IgD-negative memory B cell (primary cell): ENCODE data around the gene MRLN. TPM values are rescaled to one million over a fixed set of nuclear protein-coding genes. Genes with fewer than 3 reads are reported as not detected.
A peak's percentile ranks its signal among the peaks of the same experiment; 100 is the strongest.
"Not testable (repeated sequence)": the region's sequence is repeated elsewhere in the genome, so short reads cannot be mapped to it uniquely, and the experiment has no call there.

Experiments
- H3K27ac Mint-ChIP-seq, 3 donors: one replicate each; pipeline ENCODE4 v1.8.0; 2020 to 2022; ENCODE audit warnings: mild to moderate bottlenecking in 3 of 3, mixed read lengths in 3 of 3, moderate library complexity in 1 of 3
- H3K27me3 Mint-ChIP-seq: one replicate; pipeline ENCODE4 v1.8.0; 2021; ENCODE audit warnings: mixed read lengths
- H3K36me3 Mint-ChIP-seq: one replicate; pipeline ENCODE4 v1.8.0; 2020; ENCODE audit warnings: mild to moderate bottlenecking, mixed read lengths
- H3K4me1 Mint-ChIP-seq, 3 donors: one replicate each; pipeline ENCODE4 v1.8.0; 2020 to 2022; ENCODE audit warnings: mixed read lengths in 3 of 3, mild to moderate bottlenecking in 1 of 3
- H3K4me3 Mint-ChIP-seq, 4 donors: one replicate each; pipeline ENCODE4 v1.8.0; 2020 to 2022; ENCODE audit warnings: mild to moderate bottlenecking in 4 of 4, mixed read lengths in 4 of 4, moderate library complexity in 3 of 4
- H3K9me3 Mint-ChIP-seq, 3 donors: one replicate each; pipeline ENCODE4 v1.8.0; 2020 to 2021; ENCODE audit warnings: mixed read lengths in 3 of 3, mild to moderate bottlenecking in 1 of 3
- polyA plus RNA-seq: library from polyadenylated mRNA; unstranded; fragments of 300-500 nt; fragmentation: Illumina TruSeq; gene quantifications from one replicate; pipeline ENCODE4 v1.2.3, GENCODE V29; 2021

MRLN gene
- polyA plus RNA-seq, 1 donor from 2014 or later: not detected

DNA sequence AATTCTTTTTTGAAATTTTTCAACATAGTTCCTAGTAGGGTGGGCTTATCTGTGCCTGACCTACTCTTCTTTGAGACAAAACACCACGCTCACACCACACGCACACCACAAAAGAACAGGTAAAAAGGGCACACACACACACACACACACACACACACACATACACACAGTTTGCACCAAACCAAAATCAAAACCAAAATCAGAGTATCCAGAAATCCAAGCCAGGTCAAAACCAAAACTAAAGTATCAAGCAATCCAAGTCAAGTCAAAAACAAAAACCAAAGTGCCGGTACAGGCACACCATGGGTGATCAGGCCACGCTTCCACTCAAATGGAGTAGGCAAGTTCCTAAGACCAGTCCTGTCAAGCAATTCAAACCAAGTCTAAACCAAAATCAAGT lies 20.4 kb downstream of the MRLN start:
- not testable (repeated sequence) for H3K9me3 Mint-ChIP-seq, H3K4me3 Mint-ChIP-seq, H3K4me1 Mint-ChIP-seq, H3K36me3 Mint-ChIP-seq, H3K27me3 Mint-ChIP-seq, H3K27ac Mint-ChIP-seq

DNA sequence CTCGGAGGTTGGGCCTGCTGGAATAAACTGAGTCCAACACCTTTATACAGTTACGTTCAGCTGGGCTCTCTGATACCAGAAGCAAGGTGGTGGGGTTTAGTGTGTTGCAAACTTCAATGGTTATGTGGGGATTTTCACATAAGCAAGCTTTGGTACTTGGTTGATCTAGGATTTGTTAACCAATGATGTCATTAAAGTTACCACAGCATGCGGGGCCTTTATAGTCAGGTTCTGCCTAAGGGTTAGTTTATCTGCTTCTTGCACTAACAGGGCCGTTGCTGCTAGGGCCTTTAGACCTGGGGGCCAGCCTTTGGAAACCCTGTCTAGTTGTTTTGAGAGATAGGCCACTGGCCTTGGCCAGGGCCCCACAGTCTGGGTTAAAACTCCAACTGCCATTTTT lies 24.1 kb downstream of the MRLN start:
- H3K9me3 Mint-ChIP-seq, H3K27ac Mint-ChIP-seq: not testable (repeated sequence)

DNA sequence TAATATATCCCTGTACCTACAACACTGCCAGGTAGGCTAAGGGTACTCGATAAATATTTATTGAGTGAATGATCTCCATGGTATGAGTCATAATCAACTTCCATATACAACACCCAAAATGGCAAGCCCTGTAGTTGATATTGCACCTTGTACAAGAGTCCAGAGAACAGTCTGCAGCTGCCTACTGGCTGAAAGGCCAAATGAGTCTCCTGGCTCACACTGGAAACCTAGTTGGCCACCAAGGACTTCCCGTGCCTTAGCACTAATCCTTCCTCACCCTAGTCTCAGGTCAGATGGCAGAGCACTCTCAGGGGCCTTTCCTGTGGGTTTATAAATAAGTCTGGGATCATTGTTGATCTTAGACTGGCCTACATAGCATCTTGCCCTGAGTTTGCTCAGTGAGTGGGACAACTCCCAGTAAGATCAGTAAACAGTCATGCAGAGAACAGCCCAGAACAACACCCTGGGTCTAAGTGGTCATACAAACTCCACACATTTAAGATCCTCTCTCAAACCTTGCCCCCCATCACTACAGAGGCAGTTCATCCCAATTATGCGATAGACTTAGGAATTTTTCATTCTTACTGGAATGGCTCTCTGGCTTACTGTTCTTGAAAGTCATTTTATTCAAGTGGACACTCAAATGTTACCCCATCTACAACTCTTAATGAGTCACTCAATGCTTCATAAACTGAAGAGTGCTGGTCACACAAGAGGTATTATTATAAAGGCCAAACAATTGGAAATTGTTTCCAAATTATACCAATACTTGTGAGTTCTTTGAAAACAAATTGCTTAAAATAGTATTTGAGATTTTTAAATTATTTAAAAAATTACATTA lies 28.9 kb downstream of the MRLN start:
- peaks cover 0 to 5% (median 4%) of the 10 kb centered on the region in 3 donors for H3K9me3 Mint-ChIP-seq
- peaks cover 4% of the 10 kb centered on the region for H3K36me3 Mint-ChIP-seq
- H3K4me3 Mint-ChIP-seq: no peak overlapping the region
- no peaks in the 10 kb centered on the region for H3K4me1 Mint-ChIP-seq
- H3K27me3 Mint-ChIP-seq: peaks cover 1% of the 10 kb centered on the region
- no peak overlapping the region for H3K27ac Mint-ChIP-seq

More for the DNA sequence above, 24.1 kb downstream of the MRLN start:
- H3K27me3 Mint-ChIP-seq, H3K36me3 Mint-ChIP-seq, H3K4me1 Mint-ChIP-seq, H3K4me3 Mint-ChIP-seq: not testable (repeated sequence)

DNA sequence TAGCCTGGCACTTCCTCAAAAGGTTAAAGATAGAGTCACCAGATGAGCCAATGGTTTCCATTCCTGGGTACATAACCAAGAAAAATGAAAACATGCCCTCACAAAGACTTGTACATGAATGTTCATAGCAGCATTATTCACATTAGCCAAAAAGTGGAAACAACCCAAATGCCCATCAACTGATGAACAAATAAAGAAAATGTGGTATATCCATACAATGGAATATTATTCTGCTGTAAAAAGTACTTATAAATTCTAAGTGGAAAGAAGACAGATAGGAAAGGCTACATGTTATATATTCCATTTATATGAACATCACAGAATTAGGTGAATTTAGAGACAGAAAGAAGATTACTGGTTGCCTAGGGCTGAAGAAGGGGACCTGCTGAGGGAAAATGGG lies 32.9 kb downstream of the MRLN start:
- Mint-ChIP-seq H3K4me3 (no peak overlapping the region), H3K36me3 (peaks cover 4% of the 10 kb centered on the region), H3K4me1 (no peaks in the 10 kb centered on the region), H3K27ac (no peak overlapping the region), H3K9me3 (peaks cover 0 to 5% (median 4%) of the 10 kb centered on the region in 3 donors), H3K27me3 (no peaks in the 10 kb centered on the region)

DNA sequence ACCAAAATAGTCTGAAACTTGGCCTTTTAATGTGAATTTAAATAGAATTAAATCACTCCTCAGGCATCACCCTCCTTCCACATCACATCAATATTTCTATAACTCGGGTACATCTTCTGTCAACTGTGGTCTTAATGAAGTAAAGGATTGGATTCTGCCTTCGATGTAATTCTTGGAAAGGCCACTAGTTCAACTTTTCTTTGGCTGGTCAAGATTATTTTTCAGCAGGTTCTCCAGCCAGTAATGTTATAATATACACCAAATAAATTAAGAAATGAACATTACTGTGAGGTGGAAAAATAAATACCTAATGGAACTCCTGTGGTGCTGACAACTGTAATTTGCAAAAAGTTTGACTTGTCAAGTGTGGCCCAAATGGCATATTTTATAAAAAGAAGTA lies 33.9 kb downstream of the MRLN start:
- Mint-ChIP-seq H3K36me3 (peaks cover 4% of the 10 kb centered on the region), H3K4me3 (no peak overlapping the region), H3K4me1 (no peaks in the 10 kb centered on the region), H3K27ac (no peak overlapping the region), H3K9me3 (peaks cover 0 to 5% (median 4%) of the 10 kb centered on the region in 3 donors), H3K27me3 (peaks cover 1% of the 10 kb centered on the region)

DNA sequence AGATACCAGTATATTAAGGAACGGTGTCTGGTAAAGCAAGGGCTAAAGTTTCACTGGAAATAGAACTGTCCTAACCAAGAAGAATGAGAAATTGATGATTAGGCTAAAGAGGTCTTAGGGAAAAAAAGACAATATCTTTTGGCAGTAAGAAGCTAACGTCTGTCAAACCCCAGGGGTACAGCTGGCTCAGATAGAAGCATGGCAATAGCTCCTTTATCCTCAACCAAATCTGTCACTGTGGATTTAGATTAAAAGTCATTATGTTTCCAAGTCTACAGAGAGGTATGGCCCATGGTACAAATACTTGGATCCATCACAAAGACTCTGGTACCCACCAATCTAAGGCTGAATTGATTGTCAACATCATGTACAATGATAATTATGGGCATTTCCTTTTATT lies 35.0 kb downstream of the MRLN start:
- peaks cover 1% of the 10 kb centered on the region for H3K27me3 Mint-ChIP-seq
- peaks cover 0 to 5% (median 4%) of the 10 kb centered on the region in 3 donors for H3K9me3 Mint-ChIP-seq
- H3K4me3 Mint-ChIP-seq: no peak overlapping the region
- no peak overlapping the region for H3K27ac Mint-ChIP-seq
- no peaks in the 10 kb centered on the region for H3K4me1 Mint-ChIP-seq
- H3K36me3 Mint-ChIP-seq: no peaks in the 10 kb centered on the region

DNA sequence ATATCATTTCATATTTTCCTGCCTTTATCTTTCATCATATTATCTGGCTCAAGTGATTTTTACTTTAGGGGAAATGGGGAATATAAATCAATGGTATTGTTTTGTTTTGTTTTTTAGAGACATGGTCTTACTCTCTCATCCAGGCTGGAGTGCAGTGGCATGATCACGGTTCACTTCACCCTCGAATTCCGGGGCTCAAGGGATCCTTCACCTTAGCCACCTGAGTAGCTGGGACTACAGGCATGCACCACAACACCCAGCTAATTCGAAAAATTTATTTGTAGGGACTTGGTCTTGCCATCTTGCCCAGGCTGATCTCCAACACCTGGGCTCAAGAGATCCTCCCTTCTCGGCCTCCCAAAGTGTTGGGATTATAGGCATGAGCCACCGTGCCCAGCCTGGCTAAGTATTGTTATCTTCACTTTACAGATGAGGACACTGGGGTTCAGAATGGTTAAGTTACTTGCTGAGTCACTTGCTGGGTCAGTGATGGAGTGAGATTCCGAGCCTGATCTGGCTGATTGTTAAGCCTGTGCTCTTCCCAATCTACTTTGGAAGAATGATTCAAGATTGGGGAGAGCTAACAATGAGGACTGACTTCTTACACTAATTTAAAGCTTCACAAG lies 39.9 kb downstream of the MRLN start:
- peaks cover 0 to 4% (median 0%) of the 10 kb centered on the region in 3 donors for H3K4me1 Mint-ChIP-seq
- no peaks in the 10 kb centered on the region for H3K36me3 Mint-ChIP-seq
- no peaks in the 10 kb centered on the region for H3K9me3 Mint-ChIP-seq
- no peak overlapping the region for H3K4me3 Mint-ChIP-seq
- H3K27ac Mint-ChIP-seq: no peak overlapping the region
- H3K27me3 Mint-ChIP-seq: peaks cover 11% of the 10 kb centered on the region

DNA sequence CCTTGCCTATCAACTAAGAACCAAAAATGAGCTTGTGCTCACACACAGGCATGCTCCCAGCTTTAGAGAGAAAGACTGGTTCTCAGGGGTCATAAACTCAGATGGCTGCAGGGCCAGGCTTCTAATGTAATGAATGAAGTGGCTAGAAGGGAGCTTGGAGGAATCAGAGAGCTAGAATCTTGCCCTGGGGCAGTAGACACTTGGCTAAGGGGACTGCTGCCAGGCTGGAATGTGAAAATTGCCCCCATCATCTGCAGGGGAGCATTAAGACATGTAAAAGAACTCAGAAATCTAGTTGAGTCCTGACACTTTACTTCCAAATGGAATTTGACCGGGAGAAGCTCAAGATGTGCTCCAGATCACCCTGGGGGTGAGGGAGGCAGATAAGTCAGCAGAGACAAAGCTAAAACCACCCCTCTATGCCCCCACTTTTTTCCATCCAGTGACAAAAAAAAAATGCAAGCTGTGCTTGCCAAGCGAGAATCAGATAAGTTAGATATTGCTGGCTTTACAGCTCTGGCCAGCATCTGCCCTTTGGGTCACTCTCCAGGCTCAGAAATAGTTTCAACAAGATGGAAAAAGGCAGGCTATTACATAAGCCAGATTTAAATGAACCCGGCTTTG lies 41.3 kb downstream of the MRLN start:
- Mint-ChIP-seq H3K4me1 (peaks cover 0 to 5% (median 0%) of the 10 kb centered on the region in 3 donors), H3K27me3 (peaks cover 19% of the 10 kb centered on the region), H3K36me3 (no peaks in the 10 kb centered on the region), H3K27ac (no peak overlapping the region), H3K4me3 (no peak overlapping the region), H3K9me3 (no peaks in the 10 kb centered on the region)

DNA sequence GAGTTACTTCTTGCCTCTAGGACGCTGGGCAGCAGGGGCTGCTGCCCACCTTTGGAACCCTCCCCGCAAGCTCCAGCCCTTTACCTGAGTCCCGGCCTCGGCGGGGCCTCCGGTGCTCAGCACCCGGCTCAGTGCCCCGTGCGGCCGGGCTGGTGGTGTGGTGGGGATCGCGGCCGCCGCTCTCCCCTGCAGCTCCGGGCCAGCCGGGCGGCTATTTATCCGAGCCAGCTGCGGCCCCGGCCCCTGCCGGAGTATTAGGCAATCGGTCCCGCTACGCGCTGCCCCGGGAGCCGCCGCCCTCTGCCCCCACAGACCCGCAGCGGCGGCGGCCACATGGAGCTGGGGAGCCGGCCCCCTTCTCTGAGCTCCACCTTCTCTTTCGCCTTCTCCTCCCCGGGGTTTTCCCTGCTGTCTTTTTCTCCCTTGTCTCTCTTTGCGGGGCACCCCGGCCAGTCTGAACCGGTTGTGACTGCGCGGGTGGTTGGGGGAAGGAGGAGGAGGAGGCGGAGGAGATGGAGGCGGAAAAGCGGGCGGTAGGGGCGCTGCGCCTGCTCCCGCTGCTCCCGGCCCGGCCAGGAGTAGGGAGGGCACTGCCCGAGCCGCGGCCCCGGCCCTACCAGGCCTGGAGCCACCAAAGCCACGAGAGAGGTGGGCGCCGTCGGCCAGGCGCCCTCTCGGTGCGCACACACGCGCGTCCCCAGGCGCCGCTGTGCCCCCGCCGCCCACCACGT lies 43.7 kb downstream of the MRLN start, which contains the start of gene SLC16A9:
SLC16A9 (minus strand) TSS at position 456 of the 731 bp plus-strand sequence. CDS start 25,559 bp downstream, outside the sequence.
- Mint-ChIP-seq H3K27me3 (peaks cover 17% of the 10 kb centered on the region), H3K36me3 (no peaks in the 10 kb centered on the region), H3K9me3 (no peaks in the 10 kb centered on the region), H3K27ac (no peak within 1 kb of the TSS), H3K4me1 (peaks cover 0 to 5% (median 0%) of the 10 kb centered on the region in 3 donors), H3K4me3 (peak within 1 kb of the TSS in 3 of 4 donors; percentile 51 to 88 (median 71))

DNA sequence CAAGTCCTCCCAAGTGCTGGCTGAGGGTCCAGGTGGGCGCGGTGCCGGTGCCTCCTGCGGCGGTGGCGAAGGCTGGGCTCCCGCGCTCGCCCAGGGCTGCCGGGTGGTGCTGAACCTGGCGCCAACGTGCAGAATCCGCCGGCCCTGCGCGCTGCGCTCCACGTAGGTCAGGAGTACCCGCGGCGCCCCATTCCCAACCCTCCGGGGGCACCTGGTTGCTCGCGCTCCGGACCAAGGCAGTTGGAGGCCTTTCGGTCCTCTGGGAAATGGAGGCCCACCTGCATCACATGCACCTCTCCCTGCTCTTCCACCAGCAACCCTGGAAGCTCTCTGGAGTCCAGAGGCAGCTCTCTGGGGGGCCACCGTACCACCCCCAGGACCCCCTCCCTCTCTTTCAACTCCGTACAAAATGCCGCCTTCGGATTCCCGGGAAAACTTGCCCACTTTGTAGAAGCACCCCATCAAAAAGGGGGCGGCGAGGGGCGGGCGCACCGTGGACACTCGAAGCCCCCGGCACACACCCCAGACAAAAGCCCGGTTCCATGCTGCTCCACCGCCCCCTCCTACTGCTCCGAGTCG lies 44.4 kb downstream of the MRLN start:
- H3K9me3 Mint-ChIP-seq: no peaks in the 10 kb centered on the region
- H3K27me3 Mint-ChIP-seq: peaks cover 17% of the 10 kb centered on the region
- H3K4me3 Mint-ChIP-seq: peak overlapping the region in 2 of 4 donors; percentile 71 to 88
- peaks cover 0 to 5% (median 0%) of the 10 kb centered on the region in 3 donors for H3K4me1 Mint-ChIP-seq
- no peaks in the 10 kb centered on the region for H3K36me3 Mint-ChIP-seq
- H3K27ac Mint-ChIP-seq: no peak overlapping the region

DNA sequence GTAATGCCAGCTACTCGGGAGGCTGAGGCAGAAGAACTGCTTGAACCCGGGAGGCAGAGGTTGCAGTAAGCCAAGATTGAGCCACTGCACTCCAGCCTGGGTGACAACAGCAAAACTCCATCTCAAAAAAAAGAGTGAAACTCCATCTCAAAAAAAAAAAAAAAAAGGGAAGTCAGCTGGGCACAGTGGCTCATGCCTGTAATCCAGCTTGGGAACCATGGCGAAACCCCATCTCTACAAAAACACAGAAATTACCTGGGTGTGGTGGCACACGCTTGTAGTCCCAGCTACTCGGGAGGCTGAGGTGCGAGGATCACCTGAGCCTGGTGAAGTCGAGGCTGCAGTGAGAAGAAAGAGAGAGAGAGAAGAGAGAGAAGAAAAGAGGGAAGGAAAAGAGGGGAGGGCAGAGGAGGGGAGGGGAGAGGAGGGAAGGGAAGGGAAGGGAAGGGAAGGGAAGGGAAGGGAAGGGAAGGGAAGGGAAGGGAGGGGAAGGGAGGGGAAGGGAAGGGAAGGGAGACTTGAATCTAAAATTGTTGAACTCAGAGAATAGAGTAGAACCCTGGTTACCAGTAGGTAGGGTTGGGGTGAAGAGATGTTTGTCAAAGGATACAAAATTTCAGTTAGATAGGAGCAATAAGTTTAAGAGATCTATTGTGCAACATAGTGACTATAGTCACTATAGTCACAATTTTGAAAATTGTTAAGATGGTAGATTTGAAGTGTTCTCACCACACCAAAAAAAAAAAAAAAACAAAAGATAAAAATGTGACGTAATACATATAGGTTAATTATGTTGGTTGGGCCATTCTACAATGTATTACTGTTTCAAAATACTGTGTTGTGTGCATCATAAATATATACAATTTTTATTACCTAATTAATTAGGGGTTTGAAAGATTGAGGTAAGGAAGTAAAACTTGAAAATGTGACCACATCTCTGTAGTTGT lies 46.1 kb downstream of the MRLN start:
- Mint-ChIP-seq H3K27ac (no peak overlapping the region), H3K4me1 (peaks cover 0 to 4% (median 0%) of the 10 kb centered on the region in 3 donors), H3K36me3 (no peaks in the 10 kb centered on the region), H3K9me3 (no peaks in the 10 kb centered on the region), H3K27me3 (peaks cover 13% of the 10 kb centered on the region), H3K4me3 (no peak overlapping the region)

DNA sequence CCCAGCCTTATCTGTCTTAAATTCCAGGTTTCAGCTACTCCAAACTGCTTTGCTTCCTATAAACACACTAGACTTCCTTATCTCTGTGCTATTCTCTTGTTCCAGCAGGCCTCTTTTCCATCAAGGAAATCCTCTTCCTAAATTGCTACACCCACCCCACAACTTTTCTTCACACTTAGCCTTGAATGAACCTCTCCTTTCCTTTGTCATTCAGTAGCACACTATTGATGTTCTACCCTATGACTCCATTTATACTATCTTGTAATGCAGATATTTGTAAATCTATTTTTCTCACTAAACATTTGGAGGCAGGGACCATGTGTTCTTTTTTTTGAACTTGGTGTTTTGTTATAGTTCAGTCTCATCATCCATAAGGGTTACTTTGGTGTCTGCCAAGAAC lies 47.3 kb downstream of the MRLN start:
- H3K9me3 Mint-ChIP-seq: peaks cover 0 to 2% (median 0%) of the 10 kb centered on the region in 3 donors
- H3K36me3 Mint-ChIP-seq: no peaks in the 10 kb centered on the region

DNA sequence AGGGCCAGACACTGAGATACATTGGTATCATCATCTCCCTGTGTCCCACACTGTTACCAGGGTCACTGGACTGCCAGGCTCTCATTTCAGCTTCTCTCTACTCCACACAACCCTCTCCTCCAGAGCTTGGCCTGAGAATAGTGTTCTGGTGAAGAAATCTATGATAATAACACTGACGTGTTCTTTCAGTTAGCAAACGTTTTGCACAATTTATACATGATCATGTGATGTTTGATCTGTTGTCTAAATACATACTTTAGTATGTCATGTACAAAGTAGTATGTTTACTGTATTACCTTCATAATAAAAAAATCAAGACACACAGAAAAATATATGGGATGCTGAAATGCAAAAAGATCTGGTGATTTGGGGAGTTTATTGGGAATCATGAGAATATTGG lies 48.6 kb downstream of the MRLN start:
- Mint-ChIP-seq H3K36me3 (no peaks in the 10 kb centered on the region), H3K4me1 (peaks cover 0 to 4% (median 1%) of the 10 kb centered on the region in 3 donors), H3K27me3 (peaks cover 14% of the 10 kb centered on the region), H3K9me3 (peaks cover 0 to 2% (median 0%) of the 10 kb centered on the region in 3 donors), H3K4me3 (no peak overlapping the region), H3K27ac (no peak overlapping the region)

More for the DNA sequence above, 47.3 kb downstream of the MRLN start:
- Mint-ChIP-seq H3K27ac (no peak overlapping the region), H3K4me1 (peaks cover 0 to 4% (median 4%) of the 10 kb centered on the region in 3 donors), H3K27me3 (peaks cover 16% of the 10 kb centered on the region), H3K4me3 (no peak overlapping the region)
